ENCODE results near the gene MGMT. TPM values are rescaled to one million over a fixed set of nuclear protein-coding genes. Genes with fewer than 3 reads are reported as not detected.

The MGMT gene
- total and polyA plus RNA-seq, 4 donors = 28.2 to 79.1 (median 46.0) TPM

GRCh38 chr10:129562487-129562886 lies 95.4 kb downstream of the MGMT start:
- Histone ChIP-seq H3K9me3 (ENCODE audit: control insufficient read depth in 4 of 4, low read length in 3 of 4) (no peaks in the 10 kb centered on the region), H3K36me3 (ENCODE audit: control insufficient read depth in 4 of 4, insufficient read depth in 3 of 4, low read depth in 1 of 4, low read length in 3 of 4) (peaks cover 0 to 4% (median 0%) of the 10 kb centered on the region in 4 donors), H3K27ac (ENCODE audit: low read depth in 1 of 2, low read length in 2 of 2) (no peak overlapping the region), H3K27me3 (ENCODE audit: control insufficient read depth in 4 of 4, insufficient read depth in 4 of 4, low read length in 3 of 4) (no peaks in the 10 kb centered on the region), H3K9ac (ENCODE audit: low read depth in 1 of 2, low read length in 2 of 2) (no peak overlapping the region), H3K4me1 (ENCODE audit: control insufficient read depth in 4 of 4, insufficient read depth in 4 of 4, low read length in 3 of 4) (peaks cover 0 to 23% (median 10%) of the 10 kb centered on the region in 4 donors), H3K4me3 (ENCODE audit: low read depth in 1 of 3, low read length in 3 of 3) (no peak overlapping the region)
- 72% methylated on average over 8 of the region's 8 CpGs for WGBS
- peak in 1 of 2 donors; percentile 32 for TF ChIP-seq HNF4A (conservative IDR thresholded peaks at IDR 0.05)
- TF ChIP-seq FOXA2 (IDR thresholded peaks at IDR 0.05) = no peak
- DNase-seq (ENCODE audit: low spot score) = no peak

GRCh38 chr10:129564923-129565322 lies 97.9 kb downstream of the MGMT start:
- no peak overlapping the region for H3K27ac ChIP-seq (ENCODE audit: low read depth in 1 of 2, low read length in 2 of 2)
- no peak for TF ChIP-seq GABPA (IDR thresholded peaks at IDR 0.05 in 1 of 2, conservative IDR thresholded peaks at IDR 0.05 in 1 of 2)
- TF ChIP-seq FOXA2 (IDR thresholded peaks at IDR 0.05) = no peak
- no peak for TF ChIP-seq ATF3 (IDR thresholded peaks at IDR 0.05)
- no peak for TF ChIP-seq SP1 (IDR thresholded peaks at IDR 0.05)
- no peak for TF ChIP-seq HNF4G (IDR thresholded peaks at IDR 0.05)
- no peak for TF ChIP-seq RAD21 (IDR thresholded peaks at IDR 0.05)
- TF ChIP-seq RXRA (IDR thresholded peaks at IDR 0.05) = no peak
- no peak for TF ChIP-seq EGR1 (IDR thresholded peaks at IDR 0.05; ENCODE audit: low read depth in 2 of 2)
- TF ChIP-seq REST (IDR thresholded peaks at IDR 0.05) = no peak
- no peak for TF ChIP-seq NR2F2 (IDR thresholded peaks at IDR 0.05)
- H3K27me3 ChIP-seq (ENCODE audit: control insufficient read depth in 4 of 4, insufficient read depth in 4 of 4, low read length in 3 of 4) = no peaks in the 10 kb centered on the region
- peaks cover 0 to 4% (median 2%) of the 10 kb centered on the region in 4 donors for H3K36me3 ChIP-seq (ENCODE audit: control insufficient read depth in 4 of 4, insufficient read depth in 3 of 4, low read depth in 1 of 4, low read length in 3 of 4)
- no peak overlapping the region for H3K9ac ChIP-seq (ENCODE audit: low read depth in 1 of 2, low read length in 2 of 2)
- H3K4me1 ChIP-seq (ENCODE audit: control insufficient read depth in 4 of 4, insufficient read depth in 4 of 4, low read length in 3 of 4) = peaks cover 0 to 20% (median 10%) of the 10 kb centered on the region in 4 donors
- no peak overlapping the region for H3K4me3 ChIP-seq (ENCODE audit: low read depth in 1 of 3, low read length in 3 of 3)
- DNase-seq (ENCODE audit: low spot score) = no peak
- H3K9me3 ChIP-seq (ENCODE audit: control insufficient read depth in 4 of 4, low read length in 3 of 4) = no peaks in the 10 kb centered on the region
- 98% methylated on average over 19 of the region's 19 CpGs for WGBS

- Histone ChIP-seq H3K4me3 (ENCODE audit: low read depth in 1 of 3, low read length in 3 of 3) (no peak overlapping the region), H3K4me1 (ENCODE audit: control insufficient read depth in 4 of 4, insufficient read depth in 4 of 4, low read length in 3 of 4) (no peaks in the 10 kb centered on the region), H3K27ac (ENCODE audit: low read depth in 1 of 2, low read length in 2 of 2) (no peak overlapping the region), H3K36me3 (ENCODE audit: control insufficient read depth in 4 of 4, insufficient read depth in 3 of 4, low read depth in 1 of 4, low read length in 3 of 4) (peaks cover 0 to 4% (median 2%) of the 10 kb centered on the region in 4 donors), H3K27me3 (ENCODE audit: control insufficient read depth in 4 of 4, insufficient read depth in 4 of 4, low read length in 3 of 4) (no peaks in the 10 kb centered on the region), H3K9me3 (ENCODE audit: control insufficient read depth in 4 of 4, low read length in 3 of 4) (no peaks in the 10 kb centered on the region), H3K9ac (ENCODE audit: low read depth in 1 of 2, low read length in 2 of 2) (no peak overlapping the region)
- no peak for TF ChIP-seq RAD21 (IDR thresholded peaks at IDR 0.05)
- no peak for TF ChIP-seq NR2F2 (IDR thresholded peaks at IDR 0.05)
- no peak for DNase-seq (ENCODE audit: low spot score)
- WGBS = 89% methylated on average over 16 of the region's 16 CpGs
Measured at GRCh38 chr10:129568583-129569344, 101.7 kb downstream of the MGMT start.

Data from liver (tissue), 9 donors.